Activated B cell treated with CpG ODN at 0.5 μM for 24 hours (primary cell): ENCODE data around the gene ZMYND8. TPM values are rescaled to one million over a fixed set of nuclear protein-coding genes. Genes with fewer than 3 reads are reported as not detected.

Experiments used
- ATAC-seq: fragments of 200-7000 bp; cut with Tn5 transposase; one replicate; pipeline ENCODE4 v1.10.0; 2021; ENCODE audit warnings: low read depth, mild to moderate bottlenecking, moderate library complexity
- CTCF ChIA-PET: fragments of 350-600 bp; sonication (Branson Sonifier 250); formaldehyde crosslinking; loops from one replicate; lab custom pipeline; 2021; ENCODE audit warnings: antibody characterized with exemption; lab: Charles Lee
- POLR2A ChIA-PET: fragments of 350-600 bp; sonication (Branson Sonifier 250); formaldehyde crosslinking; loops from one replicate; lab custom pipeline; 2021; ENCODE audit warnings: antibody characterized with exemption; lab: Charles Lee
- DNase-seq: peaks from one replicate; pipeline ENCODE4 v3.0.0; 2022
- H3K27ac Mint-ChIP-seq: one replicate; pipeline ENCODE4 v1.8.0; 2020; ENCODE audit warnings: mixed read lengths
- H3K27me3 Mint-ChIP-seq: one replicate; pipeline ENCODE4 v1.8.0; 2021; ENCODE audit warnings: mixed read lengths
- H3K36me3 Mint-ChIP-seq: one replicate; pipeline ENCODE4 v1.8.0; 2021; ENCODE audit warnings: low read depth, mixed read lengths
- H3K4me1 Mint-ChIP-seq: one replicate; pipeline ENCODE4 v1.8.0; 2021; ENCODE audit warnings: mixed read lengths
- H3K4me3 Mint-ChIP-seq: one replicate; pipeline ENCODE4 v1.8.0; 2020; ENCODE audit warnings: mild to moderate bottlenecking, mixed read lengths
- H3K9me3 Mint-ChIP-seq: one replicate; pipeline ENCODE4 v1.8.0; 2020; ENCODE audit warnings: mixed read lengths
- intact Hi-C: fragments of 100-400 bp; cut with micrococcal nuclease; formaldehyde crosslinking; loops from one replicate; pipeline ENCODE4 v1.15.1; 2024
- total RNA-seq: library from RNA; stranded (reverse); gene quantifications from 2 replicates; pipeline ENCODE4 v1.2.3, GENCODE V29; 2022
- TF ChIP-seq, protein P1 (sequence below): fragments of 200-600 bp; IDR thresholded peaks from one replicate; pipeline ENCODE4 v1.8.0; 2022; ENCODE audit warnings: antibody characterized with exemption, mild to moderate bottlenecking

The ZMYND8 gene
- total RNA-seq, 1 donor from 2014 or later, result 42.6 TPM

DNA sequence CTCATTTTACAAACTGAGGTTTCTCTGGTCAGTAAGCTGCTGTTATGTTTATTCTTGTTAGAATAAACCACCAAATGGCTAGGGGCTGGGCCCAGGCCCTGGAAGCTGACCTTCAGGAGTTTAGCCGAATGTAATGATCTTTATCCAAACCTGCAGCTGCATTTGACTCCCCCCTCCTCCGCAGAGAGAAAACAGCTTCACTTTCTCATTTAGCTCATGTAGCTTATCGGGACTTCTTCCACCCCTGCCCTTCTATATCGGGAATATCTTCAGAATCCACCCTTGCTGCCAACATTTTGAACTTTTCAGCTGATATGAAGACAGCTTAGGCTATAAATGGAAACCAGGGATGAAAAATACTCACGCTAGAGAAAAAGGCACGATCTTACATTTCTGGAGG is 102.6 kb downstream of the ZMYND8 start:
- CTCF ChIA-PET, result interaction anchor here (0.8 kb wide), 1 partner anchor 130 kb away, joined by 3 read pairs; no protein-coding TSS in a partner anchor
- Mint-ChIP-seq H3K27me3 (no peaks in the 10 kb centered on the region), H3K36me3 (peaks cover 51% of the 10 kb centered on the region), H3K9me3 (no peaks in the 10 kb centered on the region), H3K4me3 (no peak overlapping the region), H3K4me1 (peaks cover 30% of the 10 kb centered on the region), H3K27ac (peak overlapping the region; percentile 47)
- ATAC-seq (no peak), DNase-seq (no peak)
- POLR2A ChIA-PET, result interaction anchor here (0.6 to 1.0 kb wide), 3 partner anchors 8 to 120 kb away, joined by 3 to 4 read pairs (median 3); no protein-coding TSS in a partner anchor
- intact Hi-C loops, result no loop called here
- TF ChIP-seq, protein P1, sequence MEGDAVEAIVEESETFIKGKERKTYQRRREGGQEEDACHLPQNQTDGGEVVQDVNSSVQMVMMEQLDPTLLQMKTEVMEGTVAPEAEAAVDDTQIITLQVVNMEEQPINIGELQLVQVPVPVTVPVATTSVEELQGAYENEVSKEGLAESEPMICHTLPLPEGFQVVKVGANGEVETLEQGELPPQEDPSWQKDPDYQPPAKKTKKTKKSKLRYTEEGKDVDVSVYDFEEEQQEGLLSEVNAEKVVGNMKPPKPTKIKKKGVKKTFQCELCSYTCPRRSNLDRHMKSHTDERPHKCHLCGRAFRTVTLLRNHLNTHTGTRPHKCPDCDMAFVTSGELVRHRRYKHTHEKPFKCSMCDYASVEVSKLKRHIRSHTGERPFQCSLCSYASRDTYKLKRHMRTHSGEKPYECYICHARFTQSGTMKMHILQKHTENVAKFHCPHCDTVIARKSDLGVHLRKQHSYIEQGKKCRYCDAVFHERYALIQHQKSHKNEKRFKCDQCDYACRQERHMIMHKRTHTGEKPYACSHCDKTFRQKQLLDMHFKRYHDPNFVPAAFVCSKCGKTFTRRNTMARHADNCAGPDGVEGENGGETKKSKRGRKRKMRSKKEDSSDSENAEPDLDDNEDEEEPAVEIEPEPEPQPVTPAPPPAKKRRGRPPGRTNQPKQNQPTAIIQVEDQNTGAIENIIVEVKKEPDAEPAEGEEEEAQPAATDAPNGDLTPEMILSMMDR, result no peak

DNA sequence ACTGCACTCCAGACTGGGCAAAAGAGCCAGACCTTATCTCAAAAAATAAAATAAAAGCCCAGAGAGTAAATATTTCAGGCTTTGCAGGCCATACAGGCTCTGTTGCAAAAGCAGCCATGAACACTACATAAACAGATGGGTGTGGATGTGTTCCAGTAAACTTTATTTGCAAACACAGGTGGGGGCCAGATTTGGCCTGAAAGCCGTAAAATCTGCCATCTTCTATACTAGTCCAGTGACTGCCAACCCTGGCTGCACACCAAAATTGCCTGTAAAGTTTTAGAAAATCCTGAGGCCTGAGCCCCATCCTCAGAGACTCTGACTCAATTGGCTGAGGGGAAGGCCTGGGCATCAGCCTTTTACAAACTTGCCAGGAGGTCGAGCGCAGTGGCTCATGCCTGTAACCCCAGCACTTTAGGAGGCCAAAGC is 103.6 kb downstream of the ZMYND8 start:
- H3K9me3 Mint-ChIP-seq, result no peaks in the 10 kb centered on the region
- TF ChIP-seq, protein P1, result no peak
- peaks cover 20% of the 10 kb centered on the region for H3K4me1 Mint-ChIP-seq
- CTCF ChIA-PET, result no interaction called here
- DNase-seq, result no peak
- ATAC-seq, result no peak
- intact Hi-C loops, result no loop called here
- H3K36me3 Mint-ChIP-seq, result peaks cover 56% of the 10 kb centered on the region
- POLR2A ChIA-PET, result interaction anchor here (1.0 kb wide), 1 partner anchor 99 kb away, joined by 3 read pairs; no protein-coding TSS in a partner anchor
- H3K27me3 Mint-ChIP-seq, result no peaks in the 10 kb centered on the region
- H3K4me3 Mint-ChIP-seq, result no peak overlapping the region
- peak overlapping the region; percentile 65 for H3K27ac Mint-ChIP-seq

DNA sequence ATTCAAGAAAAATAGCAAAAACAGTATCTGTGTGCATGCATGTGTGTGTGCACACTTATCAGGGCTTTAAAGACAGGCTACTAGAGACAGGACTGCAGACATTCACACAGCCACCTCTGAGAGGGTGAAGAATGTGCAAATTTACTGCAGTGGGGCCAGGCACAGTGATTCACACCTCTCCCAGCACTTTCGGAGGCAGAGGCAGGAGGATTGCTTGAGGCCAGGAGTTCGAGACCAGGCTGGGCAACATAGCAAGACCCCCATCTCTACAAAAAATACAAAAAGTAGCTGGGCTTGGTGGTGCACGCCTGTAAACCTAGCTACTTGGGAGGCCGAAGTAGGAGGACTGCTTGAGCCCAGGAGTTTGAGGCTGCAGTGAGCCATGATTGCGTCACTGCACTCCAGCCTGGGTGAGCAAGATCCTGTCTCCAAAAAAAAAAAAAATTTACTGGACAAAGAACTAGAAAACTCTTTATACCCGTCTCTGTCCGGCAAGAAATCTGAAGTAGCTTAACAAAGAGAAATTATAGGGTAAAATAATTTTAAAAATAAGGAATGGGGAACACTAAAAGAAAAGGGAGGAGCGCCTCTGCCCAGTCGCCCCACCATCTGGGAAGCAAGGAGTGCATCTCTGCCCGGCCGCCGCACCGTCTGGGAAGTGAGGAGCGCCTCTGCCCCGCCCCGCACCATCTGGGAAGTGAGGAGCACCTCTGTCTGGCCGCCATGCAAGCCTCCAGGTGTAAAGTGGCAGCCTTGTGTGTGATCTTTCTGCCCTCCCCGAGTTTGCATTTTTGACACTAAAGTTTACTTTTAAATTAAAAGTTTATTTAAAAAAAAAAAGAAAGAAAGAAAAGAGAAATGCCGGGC is 105.1 kb downstream of the ZMYND8 start:
- DNase-seq, result no peak
- ChIA-PET CTCF (interaction anchor here (1.6 kb wide), 1 partner anchor 132 kb away, joined by 6 read pairs; no protein-coding TSS in a partner anchor), POLR2A (no interaction called here)
- Mint-ChIP-seq H3K4me1 (peaks cover 13% of the 10 kb centered on the region), H3K27me3 (no peaks in the 10 kb centered on the region), H3K4me3 (no peak overlapping the region), H3K36me3 (peaks cover 61% of the 10 kb centered on the region), H3K9me3 (no peaks in the 10 kb centered on the region), H3K27ac (no peak overlapping the region)
- TF ChIP-seq, protein P1, result no peak
- intact Hi-C loops, result no loop called here
- no peak for ATAC-seq

DNA sequence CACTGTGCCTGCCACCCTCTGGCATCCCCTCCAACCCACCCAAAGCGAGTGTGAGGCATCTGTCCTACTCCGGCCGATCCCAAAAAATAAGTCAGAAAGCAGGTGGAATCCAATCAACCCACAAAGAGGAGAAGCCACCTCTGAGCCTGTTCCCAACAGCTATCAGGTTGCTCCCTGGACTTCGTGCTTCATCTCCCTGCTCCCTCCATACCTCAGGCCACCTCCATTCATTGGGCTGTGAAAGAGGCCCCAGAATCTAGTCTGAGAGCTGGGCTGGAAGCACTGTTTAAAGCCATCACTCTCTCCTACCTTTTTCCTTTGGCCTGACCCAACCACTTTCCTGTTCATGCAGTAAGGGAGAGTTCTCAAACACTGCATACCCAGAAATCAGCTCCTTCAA is 106.1 kb downstream of the ZMYND8 start:
- H3K27me3 Mint-ChIP-seq, result no peaks in the 10 kb centered on the region
- H3K4me1 Mint-ChIP-seq, result peaks cover 13% of the 10 kb centered on the region
- H3K27ac Mint-ChIP-seq, result no peak overlapping the region
- ATAC-seq (no peak), DNase-seq (no peak)
- intact Hi-C loops, result no loop called here
- H3K9me3 Mint-ChIP-seq, result no peaks in the 10 kb centered on the region
- H3K36me3 Mint-ChIP-seq, result peaks cover 71% of the 10 kb centered on the region
- ChIA-PET CTCF (interaction anchor here (0.6 to 1.6 kb wide), 2 partner anchors 43 to 134 kb away, joined by 4 to 6 read pairs; no protein-coding TSS in a partner anchor), POLR2A (no interaction called here)
- TF ChIP-seq, protein P1, result no peak
- H3K4me3 Mint-ChIP-seq, result no peak overlapping the region

DNA sequence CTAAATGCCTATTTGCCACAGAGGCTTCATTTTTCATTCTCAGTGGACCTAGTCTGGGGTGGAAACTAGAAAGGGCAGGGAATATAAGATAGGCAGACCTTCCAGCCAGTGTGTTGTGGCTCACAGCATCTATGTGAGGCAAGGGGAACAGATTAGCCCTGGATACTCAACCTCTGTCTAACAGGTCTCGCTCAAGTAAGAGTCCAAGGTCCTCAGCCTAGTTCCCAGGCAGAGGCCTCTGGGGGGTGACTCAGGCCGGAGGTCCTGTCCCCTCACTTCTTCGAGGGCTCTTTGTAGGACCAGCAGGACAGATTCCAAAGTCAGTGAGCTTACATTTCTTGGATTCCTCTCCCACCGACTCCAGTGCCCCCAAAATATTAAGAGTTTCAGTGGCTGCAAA is 106.6 kb downstream of the ZMYND8 start:
- ATAC-seq (no peak), DNase-seq (no peak)
- TF ChIP-seq, protein P1, result no peak
- Mint-ChIP-seq H3K9me3 (no peaks in the 10 kb centered on the region), H3K27me3 (no peaks in the 10 kb centered on the region), H3K36me3 (peaks cover 73% of the 10 kb centered on the region), H3K27ac (no peak overlapping the region), H3K4me3 (no peak overlapping the region), H3K4me1 (peaks cover 13% of the 10 kb centered on the region)
- POLR2A ChIA-PET, result no interaction called here
- CTCF ChIA-PET, result interaction anchor here (1.6 kb wide), 1 partner anchor 134 kb away, joined by 6 read pairs; no protein-coding TSS in a partner anchor
- intact Hi-C loops, result no loop called here
